ENCODE results near the gene DXO. TPM values are rescaled to one million over a fixed set of nuclear protein-coding genes. Genes with fewer than 3 reads are reported as not detected.
"Not testable (repeated sequence)": the region's sequence is repeated elsewhere in the genome, so short reads cannot be mapped to it uniquely, and the experiment has no call there.

Gene DXO
- total RNA-seq, 2 experiments from 2014 or later, result 13.0 to 13.1 TPM

- H3K9me3 Mint-ChIP-seq; intact Hi-C loops (cut with micrococcal nuclease); DNase-seq; H3K27ac Mint-ChIP-seq; ATAC-seq; H3K4me3 Mint-ChIP-seq; H3K27me3 Mint-ChIP-seq; CTCF ChIA-PET; H3K36me3 Mint-ChIP-seq (ENCODE audit: low read depth); H3K4me1 Mint-ChIP-seq (ENCODE audit: low read depth): not testable (repeated sequence)
- POLR2A ChIA-PET, result interaction anchor here (0.6 kb wide), 1 partner anchor 673 kb away, joined by 5 read pairs; no protein-coding TSS in a partner anchor
Measured at GRCh38 chr6:32005538-32005880, 33.6 kb upstream of the DXO start.

- POLR2A ChIA-PET; H3K4me1 Mint-ChIP-seq (ENCODE audit: low read depth); H3K36me3 Mint-ChIP-seq (ENCODE audit: low read depth); intact Hi-C loops (cut with micrococcal nuclease); H3K27me3 Mint-ChIP-seq; H3K4me3 Mint-ChIP-seq; H3K27ac Mint-ChIP-seq; H3K9me3 Mint-ChIP-seq; DNase-seq; CTCF ChIA-PET: not testable (repeated sequence)
- peak; percentile 87 for ATAC-seq
Measured at GRCh38 chr6:32004864-32005537, 33.1 kb upstream of the DXO start.

- H3K27me3 Mint-ChIP-seq; POLR2A ChIA-PET; ATAC-seq; DNase-seq; H3K9me3 Mint-ChIP-seq; CTCF ChIA-PET; H3K27ac Mint-ChIP-seq; H3K36me3 Mint-ChIP-seq (ENCODE audit: low read depth); intact Hi-C loops (cut with micrococcal nuclease); H3K4me3 Mint-ChIP-seq; H3K4me1 Mint-ChIP-seq (ENCODE audit: low read depth): not testable (repeated sequence)
Measured at GRCh38 chr6:32004393-32004792, 32.5 kb upstream of the DXO start.

GRCh38 chr6:32003301-32003700 is 31.4 kb upstream of the DXO start:
- H3K4me3 Mint-ChIP-seq; H3K27ac Mint-ChIP-seq; ATAC-seq; POLR2A ChIA-PET; DNase-seq; H3K9me3 Mint-ChIP-seq; intact Hi-C loops (cut with micrococcal nuclease); H3K36me3 Mint-ChIP-seq (ENCODE audit: low read depth); H3K4me1 Mint-ChIP-seq (ENCODE audit: low read depth); CTCF ChIA-PET; H3K27me3 Mint-ChIP-seq: not testable (repeated sequence)

GRCh38 chr6:32002546-32003268 is 30.8 kb upstream of the DXO start:
- intact Hi-C loops (cut with micrococcal nuclease); H3K27ac Mint-ChIP-seq; DNase-seq; H3K4me1 Mint-ChIP-seq (ENCODE audit: low read depth); H3K36me3 Mint-ChIP-seq (ENCODE audit: low read depth); H3K9me3 Mint-ChIP-seq; CTCF ChIA-PET; H3K4me3 Mint-ChIP-seq; POLR2A ChIA-PET; ATAC-seq; H3K27me3 Mint-ChIP-seq: not testable (repeated sequence)

- DNase-seq, result not testable (repeated sequence)
Measured at GRCh38 chr6:31996385-31996784, 24.4 kb upstream of the DXO start.

GRCh38 chr6:31994421-31994820 is 22.5 kb upstream of the DXO start:
- H3K27ac Mint-ChIP-seq; H3K36me3 Mint-ChIP-seq (ENCODE audit: low read depth); ATAC-seq; CTCF ChIA-PET; H3K27me3 Mint-ChIP-seq; POLR2A ChIA-PET; DNase-seq; H3K4me3 Mint-ChIP-seq; intact Hi-C loops (cut with micrococcal nuclease); H3K4me1 Mint-ChIP-seq (ENCODE audit: low read depth); H3K9me3 Mint-ChIP-seq: not testable (repeated sequence)

More at GRCh38 chr6:31996385-31996784, 24.4 kb upstream of the DXO start:
- H3K27me3 Mint-ChIP-seq; ATAC-seq; H3K9me3 Mint-ChIP-seq; POLR2A ChIA-PET; H3K27ac Mint-ChIP-seq; H3K4me1 Mint-ChIP-seq (ENCODE audit: low read depth); CTCF ChIA-PET; H3K4me3 Mint-ChIP-seq; H3K36me3 Mint-ChIP-seq (ENCODE audit: low read depth); intact Hi-C loops (cut with micrococcal nuclease): not testable (repeated sequence)

- H3K9me3 Mint-ChIP-seq; CTCF ChIA-PET; ATAC-seq; DNase-seq; H3K27ac Mint-ChIP-seq; intact Hi-C loops (cut with micrococcal nuclease); H3K27me3 Mint-ChIP-seq; H3K4me1 Mint-ChIP-seq (ENCODE audit: low read depth); H3K36me3 Mint-ChIP-seq (ENCODE audit: low read depth); POLR2A ChIA-PET; H3K4me3 Mint-ChIP-seq: not testable (repeated sequence)
Measured at GRCh38 chr6:31989363-31989762, 17.4 kb upstream of the DXO start.

GRCh38 chr6:31981744-31982143 is 9.8 kb upstream of the DXO start, which contains the start of gene C4A:
C4A (plus strand) TSS chr6:31982057; CDS start chr6:31982108, 51 bp downstream.
- intact Hi-C loops (cut with micrococcal nuclease); ATAC-seq; H3K27me3 Mint-ChIP-seq; H3K36me3 Mint-ChIP-seq (ENCODE audit: low read depth); DNase-seq; H3K4me3 Mint-ChIP-seq; H3K9me3 Mint-ChIP-seq; CTCF ChIA-PET; H3K27ac Mint-ChIP-seq; POLR2A ChIA-PET: not testable (repeated sequence)
- peaks cover 13% of the 10 kb centered on the region for H3K4me1 Mint-ChIP-seq (ENCODE audit: low read depth)

- peaks cover 13% of the 10 kb centered on the region for H3K4me1 Mint-ChIP-seq (ENCODE audit: low read depth)
- H3K36me3 Mint-ChIP-seq (ENCODE audit: low read depth); POLR2A ChIA-PET; intact Hi-C loops (cut with micrococcal nuclease); H3K4me3 Mint-ChIP-seq; H3K27me3 Mint-ChIP-seq; ATAC-seq; H3K9me3 Mint-ChIP-seq; H3K27ac Mint-ChIP-seq; DNase-seq; CTCF ChIA-PET: not testable (repeated sequence)
Measured at GRCh38 chr6:31980998-31981397, 9.1 kb upstream of the DXO start.

GRCh38 chr6:31980195-31980876 is 8.4 kb upstream of the DXO start:
- Mint-ChIP-seq H3K27ac (peak overlapping the region; percentile 83), H3K4me1 (ENCODE audit: low read depth) (peaks cover 13% of the 10 kb centered on the region)
- H3K9me3 Mint-ChIP-seq; CTCF ChIA-PET; H3K36me3 Mint-ChIP-seq (ENCODE audit: low read depth); H3K27me3 Mint-ChIP-seq; DNase-seq; ATAC-seq; POLR2A ChIA-PET; intact Hi-C loops (cut with micrococcal nuclease); H3K4me3 Mint-ChIP-seq: not testable (repeated sequence)

All from activated CD8-positive, alpha-beta T cell treated with anti-CD3 and anti-CD28 coated beads for 36 hours (primary cell).